Measurements from ENCODE around the gene RAB12.

The RAB12 gene

GRCh38 chr18:8686611-8687010 is 77.4 kb downstream of the RAB12 start:
- no peak for DNase-seq

DNA sequence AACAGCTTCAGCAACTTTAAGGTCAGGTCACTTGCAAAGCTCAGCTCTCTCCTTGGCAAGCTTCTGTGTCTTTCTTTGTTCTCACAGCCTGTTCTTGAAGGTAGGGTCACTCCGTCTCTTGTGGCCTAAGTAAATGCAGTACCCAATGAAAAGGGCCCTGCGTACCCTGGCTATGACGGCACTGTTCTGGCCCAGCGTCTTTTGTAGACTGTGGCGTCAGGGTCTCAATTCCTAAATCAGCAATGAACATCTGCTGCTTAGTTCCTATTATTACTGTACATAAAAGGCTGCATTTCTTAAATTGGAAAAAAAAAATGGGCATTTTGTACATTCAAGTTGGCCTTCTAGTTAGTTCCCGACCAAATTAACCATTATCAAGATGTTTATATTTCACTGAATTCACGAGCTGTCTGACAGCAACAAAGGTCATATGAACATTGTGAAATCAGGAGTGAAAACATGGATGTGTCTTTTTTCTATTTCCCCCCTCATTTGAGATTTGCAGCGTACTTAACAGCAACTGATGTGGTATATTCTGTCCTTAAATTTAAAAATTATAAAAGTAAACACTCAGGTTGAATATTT is 79.1 kb downstream of the RAB12 start:
- DNase-seq, result no peak

DNA sequence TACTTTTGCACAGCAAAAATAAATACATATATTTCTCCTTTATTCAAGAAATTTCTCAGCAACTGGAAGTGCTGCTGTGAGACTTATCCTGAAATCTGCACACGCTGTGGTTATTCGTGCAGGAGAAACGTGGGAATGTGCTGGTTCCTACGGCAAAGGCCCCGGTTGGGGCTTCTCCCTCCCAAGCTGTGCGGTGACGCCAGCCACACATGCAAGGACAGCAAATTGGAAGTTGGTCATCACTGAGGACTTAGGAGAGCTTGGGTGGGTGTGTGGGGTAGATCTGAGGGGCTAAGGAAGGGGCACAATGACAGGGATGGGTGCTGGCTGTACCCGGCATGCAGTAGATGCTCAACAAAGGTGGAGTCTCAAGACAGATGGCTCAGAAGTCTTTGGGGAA is 79.6 kb downstream of the RAB12 start:
- DNase-seq, result no peak

Data from NCI-H226 (cell line).